ENCODE results near the gene SH3D19. TPM values are rescaled to one million over a fixed set of nuclear protein-coding genes. Genes with fewer than 3 reads are reported as not detected.

SH3D19 gene
- total RNA-seq, 2 experiments from 2014 or later: not detected

GRCh38 chr4:151217326-151217725 lies 108.1 kb downstream of the SH3D19 start:
- H3K27me3 Mint-ChIP-seq (ENCODE audit: low read depth): peaks cover 18% of the 10 kb centered on the region
- no peak overlapping the region for H3K27ac Mint-ChIP-seq
- no peak for DNase-seq
- H3K4me3 Mint-ChIP-seq: no peak overlapping the region
- H3K4me1 Mint-ChIP-seq (ENCODE audit: low read depth): no peaks in the 10 kb centered on the region
- H3K9me3 Mint-ChIP-seq (ENCODE audit: insufficient read depth): no peaks in the 10 kb centered on the region
- POLR2A ChIA-PET: no interaction called here
- no peaks in the 10 kb centered on the region for H3K36me3 Mint-ChIP-seq (ENCODE audit: low read depth)
- no peak for ATAC-seq
- CTCF ChIA-PET: no interaction called here

DNA sequence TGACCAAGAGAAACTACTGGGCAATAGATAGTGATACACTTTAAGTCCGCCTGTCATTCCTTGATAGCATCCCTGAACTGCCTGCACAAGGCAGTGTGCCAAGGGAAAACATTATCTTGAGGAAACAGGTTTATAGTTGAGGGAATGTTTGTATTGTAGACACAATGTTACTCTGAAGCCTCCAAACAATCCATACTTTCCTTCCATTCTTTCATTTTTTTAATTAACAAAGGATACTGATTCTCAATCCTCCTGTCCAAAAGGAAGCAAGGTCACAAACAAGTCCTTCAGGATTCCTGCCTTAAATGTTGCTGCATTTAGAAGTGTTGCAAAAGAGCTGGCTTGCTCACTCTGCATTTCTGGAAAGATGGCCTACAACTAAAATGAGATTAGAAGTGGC lies 110.1 kb downstream of the SH3D19 start:
- no peak overlapping the region for H3K4me3 Mint-ChIP-seq
- H3K36me3 Mint-ChIP-seq (ENCODE audit: low read depth): no peaks in the 10 kb centered on the region
- H3K9me3 Mint-ChIP-seq (ENCODE audit: insufficient read depth): no peaks in the 10 kb centered on the region
- ChIA-PET CTCF (no interaction called here), POLR2A (no interaction called here)
- no peak for ATAC-seq
- peaks cover 11% of the 10 kb centered on the region for H3K27me3 Mint-ChIP-seq (ENCODE audit: low read depth)
- DNase-seq: no peak
- no peaks in the 10 kb centered on the region for H3K4me1 Mint-ChIP-seq (ENCODE audit: low read depth)
- H3K27ac Mint-ChIP-seq: no peak overlapping the region

DNA sequence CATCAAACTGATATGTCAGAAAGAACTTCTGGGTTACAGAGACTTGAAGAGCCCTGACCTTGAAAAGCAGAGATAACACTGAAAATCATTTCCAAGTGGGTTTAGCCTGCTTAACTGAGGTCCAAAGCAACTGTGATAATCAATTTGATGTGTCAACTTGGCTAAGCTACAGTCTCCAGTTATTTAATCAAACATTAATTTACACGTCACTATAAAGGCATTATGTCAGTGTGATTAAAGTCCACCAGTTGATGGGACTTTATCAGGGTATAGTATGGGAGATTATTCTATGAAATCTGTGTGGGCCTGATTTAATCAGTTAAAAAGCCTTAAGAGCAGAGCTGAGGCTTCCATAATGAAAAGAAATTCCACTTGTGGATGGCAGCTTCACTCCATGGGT lies 117.5 kb downstream of the SH3D19 start:
- no peaks in the 10 kb centered on the region for H3K27me3 Mint-ChIP-seq (ENCODE audit: low read depth)
- POLR2A ChIA-PET: interaction anchor here (0.6 kb wide), 1 partner anchor 1097 kb away, joined by 3 read pairs; no protein-coding TSS in a partner anchor
- H3K27ac Mint-ChIP-seq: no peak overlapping the region
- ATAC-seq (no peak), DNase-seq (no peak)
- no peaks in the 10 kb centered on the region for H3K36me3 Mint-ChIP-seq (ENCODE audit: low read depth)
- no peaks in the 10 kb centered on the region for H3K9me3 Mint-ChIP-seq (ENCODE audit: insufficient read depth)
- no peaks in the 10 kb centered on the region for H3K4me1 Mint-ChIP-seq (ENCODE audit: low read depth)
- CTCF ChIA-PET: no interaction called here
- no peak overlapping the region for H3K4me3 Mint-ChIP-seq

- POLR2A ChIA-PET: no interaction called here
- CTCF ChIA-PET: no interaction called here
- H3K4me1 Mint-ChIP-seq (ENCODE audit: low read depth): no peaks in the 10 kb centered on the region
- H3K27ac Mint-ChIP-seq: no peak overlapping the region
- DNase-seq: no peak
- no peaks in the 10 kb centered on the region for H3K27me3 Mint-ChIP-seq (ENCODE audit: low read depth)
- no peaks in the 10 kb centered on the region for H3K9me3 Mint-ChIP-seq (ENCODE audit: insufficient read depth)
- no peak for ATAC-seq
- H3K36me3 Mint-ChIP-seq (ENCODE audit: low read depth): no peaks in the 10 kb centered on the region
- H3K4me3 Mint-ChIP-seq: no peak overlapping the region
Measured at GRCh38 chr4:151207186-151207585, 118.2 kb downstream of the SH3D19 start.

- ATAC-seq (no peak), DNase-seq (no peak)
- Mint-ChIP-seq H3K27me3 (ENCODE audit: low read depth) (no peaks in the 10 kb centered on the region), H3K4me3 (no peak overlapping the region), H3K4me1 (ENCODE audit: low read depth) (no peaks in the 10 kb centered on the region), H3K27ac (no peak overlapping the region), H3K36me3 (ENCODE audit: low read depth) (no peaks in the 10 kb centered on the region), H3K9me3 (ENCODE audit: insufficient read depth) (no peaks in the 10 kb centered on the region)
- ChIA-PET CTCF (no interaction called here), POLR2A (no interaction called here)
Measured at GRCh38 chr4:151206241-151207005, 119.0 kb downstream of the SH3D19 start.

DNA sequence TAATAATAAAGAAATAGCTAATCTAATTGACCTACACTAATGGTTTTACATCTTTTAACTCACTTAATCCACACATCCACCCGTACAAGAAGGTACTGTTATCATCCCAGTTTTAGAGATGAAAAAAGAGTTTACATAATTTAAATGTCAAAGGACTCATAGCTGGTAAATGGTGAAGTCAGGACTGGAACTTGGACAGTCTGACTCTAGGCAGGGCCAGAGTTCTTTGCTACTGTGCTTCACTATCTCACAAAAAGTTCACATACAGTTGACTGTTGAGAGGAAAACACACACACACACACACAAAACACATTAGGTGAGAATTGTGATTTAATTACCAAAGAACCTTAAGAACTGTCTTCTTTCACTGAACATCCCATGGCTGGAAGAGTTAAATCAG lies 119.7 kb downstream of the SH3D19 start:
- POLR2A ChIA-PET: no interaction called here
- Mint-ChIP-seq H3K4me1 (ENCODE audit: low read depth) (no peaks in the 10 kb centered on the region), H3K9me3 (ENCODE audit: insufficient read depth) (no peaks in the 10 kb centered on the region), H3K27me3 (ENCODE audit: low read depth) (no peaks in the 10 kb centered on the region), H3K4me3 (no peak overlapping the region), H3K27ac (no peak overlapping the region), H3K36me3 (ENCODE audit: low read depth) (no peaks in the 10 kb centered on the region)
- no peak for ATAC-seq
- DNase-seq: no peak
- CTCF ChIA-PET: no interaction called here

DNA sequence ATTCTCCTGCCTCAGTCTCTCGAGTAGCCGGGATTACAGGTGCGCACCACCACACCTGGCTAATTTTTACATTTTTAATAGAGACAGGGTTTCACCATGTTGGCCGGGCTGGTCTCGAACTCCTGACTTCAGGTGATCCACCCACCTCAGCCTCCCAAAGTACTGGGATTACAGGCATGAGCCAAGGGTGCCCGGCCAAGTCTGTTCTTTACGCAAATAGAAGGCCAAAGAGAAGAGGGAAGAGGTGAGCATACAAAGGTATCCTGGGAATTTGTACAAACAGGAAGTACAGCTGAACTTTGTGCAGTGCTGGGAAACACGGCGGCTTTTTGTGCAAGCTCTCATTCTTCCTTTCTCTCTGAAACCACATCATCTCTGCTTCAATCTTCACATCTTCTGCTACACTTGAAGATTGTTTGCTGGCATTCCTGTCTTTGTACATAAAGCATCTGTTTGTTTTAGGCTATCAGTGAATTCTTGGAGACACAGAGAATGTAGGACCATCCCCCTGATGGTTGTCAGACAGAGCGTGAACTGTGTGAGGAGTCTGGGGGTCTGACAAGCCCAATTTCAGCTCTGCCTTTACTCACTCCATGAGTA lies 120.4 kb downstream of the SH3D19 start:
- ATAC-seq (no peak), DNase-seq (no peak)
- no peak overlapping the region for H3K4me3 Mint-ChIP-seq
- no peaks in the 10 kb centered on the region for H3K36me3 Mint-ChIP-seq (ENCODE audit: low read depth)
- H3K4me1 Mint-ChIP-seq (ENCODE audit: low read depth): no peaks in the 10 kb centered on the region
- no peak overlapping the region for H3K27ac Mint-ChIP-seq
- no peaks in the 10 kb centered on the region for H3K9me3 Mint-ChIP-seq (ENCODE audit: insufficient read depth)
- H3K27me3 Mint-ChIP-seq (ENCODE audit: low read depth): no peaks in the 10 kb centered on the region
- POLR2A ChIA-PET: no interaction called here
- CTCF ChIA-PET: no interaction called here

DNA sequence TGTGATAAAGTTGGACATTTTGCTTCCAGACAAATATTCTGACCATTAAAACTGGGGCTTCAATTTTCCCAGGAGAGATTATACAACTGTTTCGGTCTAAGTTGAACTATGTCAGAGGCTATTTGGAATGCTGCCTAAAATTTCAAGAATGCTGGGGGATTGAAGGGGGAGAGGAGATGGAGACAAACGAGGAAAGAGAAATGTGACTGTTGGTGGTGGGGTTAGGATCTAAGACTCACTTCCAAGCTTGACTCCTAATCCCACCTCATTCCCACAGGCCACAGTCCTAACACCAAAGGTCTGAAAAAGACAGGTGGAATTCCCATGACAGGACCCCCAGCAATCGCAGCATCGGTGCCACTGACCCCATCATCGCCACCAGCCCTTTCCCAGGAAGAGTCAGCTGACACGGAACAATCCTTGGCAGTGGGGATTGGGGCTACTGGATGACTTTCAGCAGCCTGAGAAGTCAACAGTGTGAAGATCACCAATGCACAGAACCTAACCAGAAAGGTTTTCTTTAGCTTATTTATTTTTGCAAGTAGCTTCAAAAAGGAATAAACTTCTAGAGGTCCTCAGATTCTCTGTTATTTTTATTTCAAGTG lies 122.5 kb downstream of the SH3D19 start:
- H3K4me1 Mint-ChIP-seq (ENCODE audit: low read depth): no peaks in the 10 kb centered on the region
- no peak overlapping the region for H3K4me3 Mint-ChIP-seq
- DNase-seq: no peak
- POLR2A ChIA-PET: no interaction called here
- CTCF ChIA-PET: no interaction called here
- H3K27ac Mint-ChIP-seq: no peak overlapping the region
- no peaks in the 10 kb centered on the region for H3K9me3 Mint-ChIP-seq (ENCODE audit: insufficient read depth)
- no peaks in the 10 kb centered on the region for H3K27me3 Mint-ChIP-seq (ENCODE audit: low read depth)
- H3K36me3 Mint-ChIP-seq (ENCODE audit: low read depth): no peaks in the 10 kb centered on the region
- ATAC-seq: no peak

DNA sequence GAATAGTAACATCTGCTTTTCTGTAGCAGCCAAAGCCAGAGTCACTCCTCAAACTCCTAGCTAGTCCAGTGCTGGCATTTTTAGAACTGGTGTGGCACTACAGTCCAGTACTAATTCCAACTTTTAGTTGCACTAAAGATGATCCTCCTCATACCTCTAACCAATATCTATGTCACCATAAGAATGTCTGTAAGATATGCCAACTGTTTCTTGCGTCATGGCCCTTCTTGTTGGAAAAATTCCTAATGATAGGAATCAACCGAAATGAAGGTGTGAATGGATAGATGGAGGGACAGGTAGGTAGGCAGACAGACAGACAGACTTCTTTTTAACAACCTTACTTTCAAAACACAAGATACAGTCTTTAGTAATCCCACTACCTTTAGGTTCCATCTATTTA lies 123.0 kb downstream of the SH3D19 start:
- DNase-seq (no peak), ATAC-seq (no peak)
- Mint-ChIP-seq H3K4me3 (no peak overlapping the region), H3K27me3 (ENCODE audit: low read depth) (no peaks in the 10 kb centered on the region), H3K4me1 (ENCODE audit: low read depth) (no peaks in the 10 kb centered on the region), H3K36me3 (ENCODE audit: low read depth) (no peaks in the 10 kb centered on the region), H3K27ac (no peak overlapping the region), H3K9me3 (ENCODE audit: insufficient read depth) (no peaks in the 10 kb centered on the region)
- CTCF ChIA-PET: no interaction called here
- POLR2A ChIA-PET: no interaction called here

DNA sequence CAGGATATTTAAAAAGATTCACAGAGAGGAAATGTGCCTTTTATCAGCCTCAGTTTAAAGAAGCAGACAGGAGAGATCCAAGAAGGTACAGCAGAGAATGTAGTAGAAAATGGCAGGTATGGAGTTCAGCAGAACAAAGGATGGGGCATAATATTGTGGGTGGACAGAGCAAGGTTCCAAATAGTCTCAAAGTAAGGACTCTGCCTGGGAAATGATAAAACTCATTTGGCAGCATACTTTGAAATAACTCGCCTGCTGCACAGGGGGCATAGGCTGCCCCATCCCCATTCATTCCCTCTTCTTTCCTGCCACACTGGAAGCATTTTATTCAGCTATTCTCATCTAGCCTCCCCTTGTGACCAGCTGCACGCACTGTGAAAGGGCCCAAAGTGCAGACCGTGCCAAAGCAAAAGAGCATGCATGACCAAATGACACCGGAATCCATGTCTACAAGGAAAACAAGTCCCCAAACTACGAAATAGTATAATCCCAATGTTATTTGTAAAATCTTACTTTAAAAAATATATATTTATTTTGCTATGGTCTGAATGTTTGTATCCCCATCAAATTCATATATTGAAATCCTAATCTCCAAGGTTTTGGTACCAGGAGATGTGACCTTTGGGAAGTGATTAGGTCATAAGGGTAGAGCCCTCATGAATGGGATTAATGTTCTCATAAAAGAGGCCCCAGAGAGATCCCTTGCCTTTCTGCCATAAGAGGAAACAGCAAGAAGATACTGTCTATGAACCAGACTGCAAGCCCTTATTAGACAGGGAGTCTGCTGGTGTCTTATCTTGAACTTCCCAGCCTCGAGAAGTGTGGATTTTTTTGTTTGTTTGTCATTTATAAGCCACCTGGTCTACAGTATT lies 125.8 kb downstream of the SH3D19 start:
- Mint-ChIP-seq H3K4me1 (ENCODE audit: low read depth) (no peaks in the 10 kb centered on the region), H3K27me3 (ENCODE audit: low read depth) (peaks cover 4% of the 10 kb centered on the region), H3K9me3 (ENCODE audit: insufficient read depth) (no peaks in the 10 kb centered on the region), H3K4me3 (no peak overlapping the region), H3K27ac (no peak overlapping the region), H3K36me3 (ENCODE audit: low read depth) (no peaks in the 10 kb centered on the region)
- ChIA-PET POLR2A (no interaction called here), CTCF (no interaction called here)
- ATAC-seq (no peak), DNase-seq (no peak)

DNA sequence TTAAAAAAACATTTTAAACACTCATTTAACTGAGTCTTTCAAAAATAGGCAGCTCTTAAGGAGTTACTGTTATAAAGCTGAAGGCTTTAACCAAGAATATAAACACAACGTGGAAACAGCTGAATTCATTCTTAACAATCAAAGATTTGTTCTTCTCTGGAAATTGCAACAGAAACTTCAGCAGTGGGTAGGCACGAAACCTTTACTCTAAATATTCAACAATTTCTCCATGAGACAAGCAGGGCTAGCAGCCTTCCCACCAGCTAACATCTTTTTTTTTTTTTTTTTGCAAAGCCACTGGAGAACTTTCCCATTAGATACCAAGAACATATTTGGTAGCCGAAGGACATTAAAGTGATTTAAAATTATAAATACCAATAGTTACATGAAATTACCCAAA lies 126.7 kb downstream of the SH3D19 start:
- ChIA-PET POLR2A (no interaction called here), CTCF (no interaction called here)
- no peaks in the 10 kb centered on the region for H3K36me3 Mint-ChIP-seq (ENCODE audit: low read depth)
- DNase-seq (no peak), ATAC-seq (no peak)
- H3K9me3 Mint-ChIP-seq (ENCODE audit: insufficient read depth): no peaks in the 10 kb centered on the region
- H3K4me1 Mint-ChIP-seq (ENCODE audit: low read depth): no peaks in the 10 kb centered on the region
- H3K4me3 Mint-ChIP-seq: no peak overlapping the region
- H3K27ac Mint-ChIP-seq: no peak overlapping the region
- peaks cover 4% of the 10 kb centered on the region for H3K27me3 Mint-ChIP-seq (ENCODE audit: low read depth)

DNA sequence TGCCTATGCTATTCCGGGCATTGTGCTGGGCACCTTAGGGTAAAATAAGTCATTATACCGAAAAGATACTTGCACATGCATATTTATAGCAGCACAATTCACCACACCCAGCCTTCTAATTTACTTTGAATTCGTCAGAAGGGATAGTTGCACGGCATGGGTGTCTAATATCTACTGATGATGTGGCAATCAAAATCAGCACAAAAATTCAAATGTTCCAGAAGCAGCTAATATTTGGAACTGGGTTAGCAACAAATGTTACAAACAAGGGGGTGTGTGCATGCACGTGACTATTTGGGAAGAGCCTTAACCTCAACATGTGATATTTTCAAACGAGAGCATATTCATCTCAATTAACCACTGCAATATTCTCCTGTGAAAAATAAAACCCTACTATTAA lies 128.2 kb downstream of the SH3D19 start:
- ATAC-seq (no peak), DNase-seq (no peak)
- peaks cover 4% of the 10 kb centered on the region for H3K27me3 Mint-ChIP-seq (ENCODE audit: low read depth)
- H3K9me3 Mint-ChIP-seq (ENCODE audit: insufficient read depth): no peaks in the 10 kb centered on the region
- H3K36me3 Mint-ChIP-seq (ENCODE audit: low read depth): no peaks in the 10 kb centered on the region
- CTCF ChIA-PET: no interaction called here
- POLR2A ChIA-PET: no interaction called here
- no peak overlapping the region for H3K27ac Mint-ChIP-seq
- no peak overlapping the region for H3K4me3 Mint-ChIP-seq
- no peaks in the 10 kb centered on the region for H3K4me1 Mint-ChIP-seq (ENCODE audit: low read depth)

Data from activated CD8-positive, alpha-beta T cell treated with anti-CD3 and anti-CD28 coated beads, Interleukin-2, amount 10 ng/mL, durations not matched to agents 7 days and 5 days (primary cell).